Suppressor macrophage treated with lipopolysaccharide for 1 hour (primary cell): Measurements from ENCODE around the gene AKAP7.
"Not testable (repeated sequence)": the region's sequence is repeated elsewhere in the genome, so short reads cannot be mapped to it uniquely, and the experiment has no call there.

Source experiments
- DNase-seq, 3 donors: peaks; one replicate each; pipeline ENCODE4 v3.0.0-alpha.2; 2020 to 2022

AKAP7 gene

GRCh38 chr6:131300826-131301225, 165.6 kb downstream of the AKAP7 start:
- DNase-seq = not testable (repeated sequence)

DNA sequence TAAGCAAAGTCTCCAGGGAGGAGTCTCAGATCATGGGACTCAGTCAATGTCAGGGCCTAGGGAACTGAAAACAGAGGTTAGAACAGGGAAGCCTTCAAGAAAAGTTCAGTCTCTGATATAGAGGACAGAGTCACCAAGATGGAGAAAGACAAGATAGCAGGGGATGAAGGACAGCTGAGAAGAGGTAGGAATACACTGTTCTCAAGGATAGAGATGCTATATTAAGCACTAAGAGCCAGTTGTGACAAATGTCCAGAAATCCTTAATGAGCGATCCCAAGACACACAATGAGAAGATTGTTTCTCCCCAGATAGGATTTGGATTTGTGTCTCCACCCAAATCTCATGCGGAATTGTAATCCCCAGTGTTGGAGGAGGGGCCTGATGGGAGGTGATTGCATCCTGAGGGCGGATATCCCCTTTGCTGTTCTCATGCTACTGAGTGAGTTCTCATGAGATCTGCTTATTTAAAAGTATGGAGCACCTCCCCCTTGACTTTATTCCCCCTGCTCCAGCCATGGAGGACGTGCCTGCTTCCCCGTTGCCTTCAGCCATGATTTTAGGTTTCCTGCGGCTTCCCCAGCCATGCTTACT, 168.2 kb downstream of the AKAP7 start:
- DNase-seq = no peak

- no peak for DNase-seq
Measured at GRCh38 chr6:131305037-131305850, 170.0 kb downstream of the AKAP7 start.

DNA sequence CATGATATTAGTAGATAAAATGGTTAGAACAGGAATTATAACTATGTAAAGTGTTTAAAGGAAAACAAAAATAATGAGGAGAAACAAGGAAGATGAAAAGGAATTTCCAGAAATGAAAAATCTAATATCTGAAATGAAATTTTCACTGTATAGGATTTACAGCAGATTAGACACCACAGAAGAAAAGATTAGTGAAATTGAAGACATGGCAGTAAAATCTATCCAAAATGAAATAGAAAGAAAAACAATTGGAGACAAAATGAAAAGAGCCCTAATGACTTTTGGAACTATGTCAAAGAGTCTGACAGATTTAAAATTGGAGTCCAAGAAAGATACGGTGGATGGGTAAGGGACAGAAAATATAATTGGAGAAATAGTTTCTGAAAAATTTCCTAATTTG, 174.2 kb downstream of the AKAP7 start:
- no peak for DNase-seq

GRCh38 chr6:131314838-131315237, 179.6 kb downstream of the AKAP7 start:
- DNase-seq = no peak

DNA sequence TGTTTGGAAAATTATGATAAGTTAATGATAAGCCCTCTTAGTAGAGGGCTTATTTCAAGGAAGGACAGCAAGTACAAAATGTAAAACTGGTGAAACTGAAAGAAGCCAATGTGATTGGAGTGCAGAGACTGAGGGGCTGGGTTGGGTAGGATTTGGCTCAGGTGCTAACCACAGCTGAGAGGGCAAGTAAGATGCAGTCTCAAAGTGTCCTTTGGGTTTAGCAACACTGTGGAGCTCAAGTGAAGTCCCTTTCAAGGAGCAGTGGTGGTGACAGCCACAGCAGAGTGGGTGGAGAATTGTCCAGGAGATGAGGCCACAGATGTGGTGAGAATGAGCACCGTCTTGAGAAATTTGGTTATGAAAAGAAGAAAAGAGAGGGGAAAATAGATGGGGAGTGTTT, 181.4 kb downstream of the AKAP7 start:
- DNase-seq = no peak

DNA sequence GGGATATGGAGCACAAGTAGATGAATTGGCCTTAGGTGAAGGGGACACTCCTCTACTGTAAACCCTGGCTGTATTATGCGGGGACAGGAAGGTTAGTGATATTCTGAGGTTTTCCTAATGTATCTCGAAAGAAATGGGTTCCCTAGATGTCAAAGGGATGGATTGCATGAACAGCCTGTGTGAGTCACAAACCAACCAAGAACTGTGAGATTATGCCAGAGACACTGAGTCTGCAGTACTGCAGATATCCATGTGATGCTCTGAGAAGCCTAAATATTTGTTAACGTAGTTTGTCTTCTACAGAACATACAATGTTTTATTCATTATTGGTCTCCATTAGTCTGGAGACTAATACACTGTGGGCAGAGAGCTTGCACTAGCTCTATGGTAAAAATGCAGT, 182.2 kb downstream of the AKAP7 start:
- no peak for DNase-seq

- DNase-seq = no peak
Measured at GRCh38 chr6:131321589-131321988, 186.3 kb downstream of the AKAP7 start.

DNA sequence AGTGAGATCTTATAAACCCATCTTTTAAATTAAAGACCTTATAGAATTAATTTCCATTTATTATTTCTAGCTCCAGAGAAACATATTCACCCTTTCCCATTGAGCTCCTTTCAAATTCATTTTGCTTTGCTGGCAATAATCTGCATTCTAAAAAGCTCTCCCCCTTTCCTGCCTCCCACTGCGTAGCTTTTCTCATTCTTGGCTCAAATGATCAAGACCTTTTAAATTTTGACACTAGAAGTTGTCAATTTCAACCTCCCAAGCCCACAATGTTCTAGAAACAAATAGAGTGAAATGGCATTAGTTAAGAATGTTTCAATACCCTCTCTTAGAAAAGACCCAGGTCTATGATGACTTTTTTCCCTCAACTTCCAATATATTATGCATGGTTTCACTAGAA, 186.9 kb downstream of the AKAP7 start:
- no peak for DNase-seq

DNA sequence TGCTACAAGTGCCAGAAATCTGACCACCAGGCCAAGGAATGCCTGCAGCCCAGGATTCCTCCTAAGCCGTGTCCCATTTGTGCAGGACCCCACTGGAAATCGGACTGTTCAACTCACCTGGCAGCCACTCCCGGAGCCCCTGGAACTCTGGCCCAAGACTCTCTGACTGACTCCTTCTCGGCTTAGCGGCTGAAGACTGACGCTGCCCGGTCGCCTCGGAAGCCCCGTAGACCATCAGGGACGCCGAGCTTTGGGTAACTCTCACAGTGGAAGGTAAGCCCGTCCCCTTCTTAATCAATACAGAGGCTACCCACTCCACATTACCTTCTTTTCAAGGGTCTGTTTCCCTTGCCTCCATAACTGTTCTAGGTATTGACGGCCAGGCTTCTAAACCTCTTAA, 190.4 kb downstream of the AKAP7 start:
- not testable (repeated sequence) for DNase-seq

DNA sequence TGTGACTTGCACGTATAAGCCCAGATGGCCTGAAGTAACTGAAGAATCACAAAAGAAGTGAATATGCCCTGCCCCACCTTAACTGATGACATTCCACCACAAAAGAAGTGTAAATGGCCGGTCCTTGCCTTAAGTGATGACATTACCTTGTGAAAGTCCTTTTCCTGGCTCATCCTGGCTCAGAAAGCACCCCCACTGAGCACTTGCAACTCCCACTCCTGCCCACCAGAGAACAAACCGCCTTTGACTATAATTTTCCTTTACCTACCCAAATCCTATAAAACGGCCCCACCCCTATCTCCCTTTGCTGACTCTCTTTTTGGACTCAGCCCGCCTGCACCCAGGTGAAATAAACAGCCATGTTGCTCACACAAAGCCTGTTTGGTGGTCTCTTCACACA, 193.5 kb downstream of the AKAP7 start:
- not testable (repeated sequence) for DNase-seq

DNA sequence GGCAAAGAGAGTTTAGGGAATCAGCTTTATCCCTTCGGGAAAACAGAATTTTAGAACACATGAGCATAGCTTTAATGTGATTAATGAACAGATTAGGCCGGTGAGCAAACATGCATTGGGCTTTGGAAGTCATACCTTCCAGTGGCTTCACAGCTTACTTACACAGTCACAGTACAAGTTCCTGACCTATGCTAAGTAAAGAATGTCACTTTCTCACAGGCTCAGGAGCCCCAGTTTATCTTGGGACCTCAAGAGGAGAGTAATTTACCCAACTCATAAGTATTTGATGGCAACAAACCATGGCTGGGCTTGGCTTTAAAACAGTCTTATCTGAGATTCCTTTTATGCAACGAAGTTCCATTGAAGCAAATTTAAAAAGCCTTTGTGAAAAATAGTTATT, 195.9 kb downstream of the AKAP7 start:
- no peak for DNase-seq

GRCh38 chr6:131331873-131332781, 196.9 kb downstream of the AKAP7 start:
- DNase-seq = no peak
